ENCODE measurements around the gene LRRC34.

Gene LRRC34, protein sequence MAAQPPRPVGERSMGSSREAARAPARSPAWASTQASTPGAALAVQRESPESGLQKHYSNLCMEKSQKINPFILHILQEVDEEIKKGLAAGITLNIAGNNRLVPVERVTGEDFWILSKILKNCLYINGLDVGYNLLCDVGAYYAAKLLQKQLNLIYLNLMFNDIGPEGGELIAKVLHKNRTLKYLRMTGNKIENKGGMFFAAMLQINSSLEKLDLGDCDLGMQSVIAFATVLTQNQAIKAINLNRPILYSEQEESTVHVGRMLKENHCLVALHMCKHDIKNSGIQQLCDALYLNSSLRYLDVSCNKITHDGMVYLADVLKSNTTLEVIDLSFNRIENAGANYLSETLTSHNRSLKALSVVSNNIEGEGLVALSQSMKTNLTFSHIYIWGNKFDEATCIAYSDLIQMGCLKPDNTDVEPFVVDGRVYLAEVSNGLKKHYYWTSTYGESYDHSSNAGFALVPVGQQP

DNA sequence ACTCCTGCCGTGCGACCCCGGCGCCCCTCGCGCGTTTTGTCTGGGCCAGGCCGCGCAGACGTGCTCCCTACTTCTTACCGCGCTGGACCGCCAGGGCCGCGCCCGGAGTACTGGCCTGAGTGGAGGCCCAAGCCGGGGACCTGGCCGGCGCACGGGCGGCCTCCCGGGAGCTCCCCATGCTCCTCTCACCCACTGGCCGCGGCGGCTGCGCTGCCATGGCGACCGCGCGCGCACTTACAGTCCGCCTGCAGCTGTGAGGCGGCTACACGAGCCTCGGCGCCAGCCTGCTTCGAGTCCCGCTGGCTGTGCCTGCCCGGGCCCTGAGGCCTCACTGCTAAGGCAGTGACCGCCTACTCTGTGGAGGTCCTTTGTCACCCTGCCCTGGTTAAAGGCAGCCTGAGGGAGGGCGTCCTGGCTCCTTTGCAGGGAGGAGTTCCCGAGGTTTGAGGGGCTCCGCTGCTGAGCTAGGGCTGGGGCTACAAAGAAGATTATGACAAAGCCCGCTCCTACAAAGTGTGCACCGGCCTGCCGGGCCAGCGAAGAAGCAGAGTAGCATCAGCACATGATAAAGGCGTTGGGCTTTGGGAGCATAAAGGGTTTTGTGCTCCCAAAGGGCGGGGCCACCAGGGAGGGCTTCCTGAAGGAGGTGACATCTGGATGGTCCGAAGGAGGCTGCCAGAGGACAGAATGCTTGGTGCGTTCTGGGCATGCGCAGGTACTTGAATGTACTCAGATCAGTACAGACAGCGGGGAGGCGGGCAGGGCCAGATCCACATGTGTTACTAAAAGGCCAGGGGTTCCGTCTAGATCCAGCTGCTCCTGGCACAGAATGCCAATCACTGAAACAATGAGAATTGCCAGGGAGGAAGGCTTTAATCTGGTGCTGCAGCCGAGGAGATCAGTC is at the start of gene LRRC34, which contains the start of gene LRRIQ4:
TSS of gene LRRC34 (minus strand) at position 573 of the 904 bp plus-strand sequence. CDS start at position 217, 356 bp downstream.
TSS of gene LRRIQ4 (plus strand) at position 539 of the 904 bp plus-strand sequence. CDS start 9,052 bp downstream, outside the sequence.
- DNase-seq (ENCODE audit: low read depth, low spot score): peak; percentile 85

DNA sequence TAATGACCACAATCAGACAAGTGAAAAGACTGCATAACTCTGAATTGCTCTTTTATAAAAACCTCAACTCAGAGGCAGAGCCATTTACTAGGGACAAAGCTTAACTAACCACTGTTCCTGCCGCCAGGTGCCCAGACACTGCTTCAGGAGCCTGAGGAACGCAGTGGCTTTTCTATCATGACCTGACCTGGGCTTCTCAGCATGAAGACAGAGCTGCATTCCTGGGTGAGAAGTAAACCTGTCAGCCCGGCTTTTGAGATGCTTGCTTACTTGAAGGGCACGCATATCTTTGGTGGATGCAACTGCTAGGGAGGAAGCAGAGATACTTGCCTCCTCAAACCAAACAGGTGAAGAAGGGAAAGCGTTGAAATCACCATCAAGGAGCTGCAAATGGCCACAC is 49.2 kb upstream of the LRRC34 start:
- DNase-seq (ENCODE audit: low read depth, low spot score): no peak

DNA sequence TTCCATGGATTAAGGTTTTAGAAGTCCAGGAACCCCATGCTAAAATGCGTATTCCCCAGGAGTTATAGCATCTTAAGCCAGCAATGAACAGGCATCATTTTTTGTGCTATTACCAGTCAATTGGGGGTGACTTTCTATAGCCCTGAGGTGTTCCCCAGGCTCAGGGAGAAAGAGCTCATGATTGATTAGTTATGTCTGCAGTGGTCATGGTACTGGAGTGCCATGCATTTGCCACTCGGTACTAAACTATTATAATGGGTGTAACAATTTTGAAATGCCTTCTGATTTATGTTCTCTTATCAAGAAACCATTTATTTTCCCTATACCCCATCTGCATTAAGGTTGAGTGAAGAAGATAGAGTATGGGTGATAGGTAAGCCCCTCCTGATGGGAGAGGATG is 45.1 kb upstream of the LRRC34 start:
- DNase-seq (ENCODE audit: low read depth, low spot score): no peak

DNA sequence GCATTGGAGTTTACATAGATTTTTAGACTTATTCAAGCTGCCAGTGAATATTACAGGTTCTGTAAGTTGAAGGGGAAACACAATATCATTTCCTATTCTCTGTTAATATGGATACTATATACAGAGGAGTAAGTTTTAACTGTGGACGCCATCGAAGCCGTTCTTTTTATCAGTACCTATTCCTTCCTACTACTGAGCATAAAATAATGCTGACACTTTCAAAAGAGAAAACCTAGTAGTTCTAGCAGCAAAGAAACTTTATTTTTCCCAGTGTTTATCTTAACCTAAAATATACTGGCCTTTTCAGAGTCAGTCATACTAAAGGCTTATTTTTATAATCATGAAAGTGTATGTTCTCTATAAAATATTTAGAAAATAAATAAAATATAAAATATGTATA is 42.8 kb upstream of the LRRC34 start:
- no peak for DNase-seq (ENCODE audit: low read depth, low spot score)

DNA sequence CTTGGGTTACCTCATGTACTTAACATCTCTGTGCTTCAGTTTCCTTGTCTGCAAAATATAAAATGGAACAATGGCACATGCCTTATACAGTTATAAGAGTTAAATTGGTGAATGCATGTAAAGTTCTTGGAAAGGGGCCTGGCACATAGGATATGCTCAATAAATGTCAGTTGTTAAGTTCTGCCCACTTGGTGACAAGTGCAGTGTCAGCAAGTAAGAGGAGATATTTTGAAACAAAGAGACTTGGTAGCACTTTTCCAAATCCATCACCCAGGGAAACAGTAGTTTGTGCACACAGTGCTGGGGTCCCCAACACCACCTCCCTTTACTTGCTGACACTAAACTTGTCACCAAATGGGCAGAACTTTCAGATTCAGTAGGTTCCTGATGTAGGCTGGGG is 37.9 kb upstream of the LRRC34 start:
- no peak for DNase-seq (ENCODE audit: low read depth, low spot score)

DNA sequence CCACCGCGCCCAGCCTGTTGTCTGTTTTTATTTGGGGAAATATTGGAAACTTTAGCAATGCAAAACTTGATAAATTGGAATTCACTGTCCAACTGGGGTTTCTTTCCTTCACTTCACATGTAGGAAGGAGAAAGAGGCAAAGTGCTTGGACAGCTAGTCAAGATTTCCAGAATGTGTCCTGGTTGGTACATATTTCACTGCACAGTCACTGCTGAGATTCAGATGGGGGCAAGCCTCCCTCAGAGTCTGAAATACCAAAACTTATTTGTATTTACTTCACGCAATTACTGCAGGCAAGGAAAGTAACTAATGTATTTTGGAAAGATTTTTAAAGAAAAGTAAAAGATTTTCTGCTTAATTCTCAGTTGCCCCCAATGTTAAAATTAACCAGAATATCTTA is 36.0 kb upstream of the LRRC34 start:
- peak; percentile 28 for DNase-seq (ENCODE audit: low read depth, low spot score)

DNA sequence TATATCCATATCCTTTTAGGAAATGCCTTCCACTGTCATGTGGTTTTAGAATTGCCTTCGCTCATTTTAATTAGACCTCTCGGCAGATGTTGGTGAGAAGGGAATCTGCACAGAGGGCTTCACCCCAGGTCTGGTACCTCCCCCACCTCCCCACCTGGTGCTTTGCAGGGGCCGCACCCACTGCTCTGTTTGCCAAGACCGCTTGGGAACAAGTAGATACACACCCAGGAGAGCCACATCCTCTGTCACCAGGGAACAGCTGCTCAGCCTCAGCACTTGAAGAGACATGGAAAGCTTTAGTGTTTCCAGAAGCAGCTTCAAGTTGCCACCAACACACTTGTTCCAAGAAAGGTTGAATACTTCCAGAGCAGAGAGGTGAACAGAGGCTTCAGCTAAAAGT is 35.2 kb upstream of the LRRC34 start:
- no peak for DNase-seq (ENCODE audit: low read depth, low spot score)

DNA sequence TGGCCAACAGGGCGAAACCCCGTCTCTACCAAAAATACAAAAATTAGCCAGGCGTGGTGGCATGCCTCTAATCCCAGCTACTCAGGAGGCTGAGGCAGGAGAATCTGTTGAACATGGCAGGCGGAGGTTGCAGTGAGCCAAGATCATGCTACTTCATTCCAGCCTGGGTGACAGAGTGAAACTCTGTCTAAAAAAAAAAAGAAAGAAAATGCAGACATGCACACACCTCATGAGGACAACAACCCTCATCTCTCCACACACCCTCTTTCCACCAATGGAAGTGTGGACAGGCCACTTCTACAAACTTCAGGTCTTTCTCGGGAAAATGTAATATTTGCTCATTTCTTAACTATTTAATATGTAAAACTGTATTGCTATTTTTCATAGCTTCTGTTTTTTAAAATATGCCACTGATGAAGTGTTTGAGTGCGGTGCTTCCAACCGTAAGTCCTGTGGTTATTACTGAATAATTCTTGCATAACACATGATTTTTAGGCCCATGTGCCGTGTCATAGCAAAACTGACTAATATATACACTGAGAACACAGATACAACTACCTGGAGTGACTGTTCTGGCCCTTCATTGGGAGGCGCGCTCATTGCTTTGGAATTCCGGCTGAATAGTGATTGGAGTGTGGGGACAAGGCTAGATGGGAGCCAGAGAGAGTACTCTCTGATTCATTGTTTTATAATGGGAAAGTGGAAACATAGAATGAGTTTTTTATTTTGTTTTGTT is 33.9 kb upstream of the LRRC34 start:
- DNase-seq (ENCODE audit: low read depth, low spot score): peak; percentile 84

DNA sequence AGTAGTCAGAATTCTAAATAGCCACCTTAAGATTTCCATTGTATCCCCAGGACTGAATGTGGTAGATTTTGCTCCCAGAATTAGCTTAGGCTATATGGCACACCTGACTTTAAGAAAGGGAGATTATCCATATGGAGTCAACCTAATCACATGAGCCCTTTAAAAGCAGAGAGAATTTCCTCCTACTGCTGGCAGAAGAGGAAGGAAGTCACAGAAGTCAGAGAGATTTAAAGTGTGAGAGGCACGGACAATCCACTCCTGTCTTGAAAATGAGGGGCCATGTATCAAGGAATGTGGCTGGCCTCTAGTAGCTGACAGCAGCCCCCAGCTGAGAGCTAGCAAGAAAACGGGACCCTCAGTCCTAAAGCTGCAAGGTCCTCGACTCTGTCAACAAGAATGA is 30.3 kb upstream of the LRRC34 start:
- DNase-seq (ENCODE audit: low read depth, low spot score): no peak

DNA sequence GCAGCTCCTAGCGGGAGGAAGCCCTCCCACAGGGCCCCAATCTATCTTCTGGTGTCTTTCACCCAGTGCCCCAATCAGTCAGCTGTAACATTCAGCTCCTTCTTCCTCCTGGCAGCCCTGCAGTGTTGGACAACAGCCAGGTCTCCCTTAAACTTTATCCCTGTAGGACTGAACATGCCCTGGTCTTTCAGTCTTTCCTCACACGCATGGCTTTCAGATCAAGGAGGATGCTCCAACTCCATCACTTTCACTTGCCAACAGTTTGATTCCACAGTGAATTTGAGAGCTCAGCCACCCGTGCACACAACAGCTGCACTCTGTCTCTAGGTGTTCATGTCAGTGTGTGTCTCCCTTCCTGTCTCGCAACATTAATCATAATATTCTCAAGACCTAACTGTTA is 28.5 kb upstream of the LRRC34 start:
- DNase-seq (ENCODE audit: low read depth, low spot score): no peak

DNA sequence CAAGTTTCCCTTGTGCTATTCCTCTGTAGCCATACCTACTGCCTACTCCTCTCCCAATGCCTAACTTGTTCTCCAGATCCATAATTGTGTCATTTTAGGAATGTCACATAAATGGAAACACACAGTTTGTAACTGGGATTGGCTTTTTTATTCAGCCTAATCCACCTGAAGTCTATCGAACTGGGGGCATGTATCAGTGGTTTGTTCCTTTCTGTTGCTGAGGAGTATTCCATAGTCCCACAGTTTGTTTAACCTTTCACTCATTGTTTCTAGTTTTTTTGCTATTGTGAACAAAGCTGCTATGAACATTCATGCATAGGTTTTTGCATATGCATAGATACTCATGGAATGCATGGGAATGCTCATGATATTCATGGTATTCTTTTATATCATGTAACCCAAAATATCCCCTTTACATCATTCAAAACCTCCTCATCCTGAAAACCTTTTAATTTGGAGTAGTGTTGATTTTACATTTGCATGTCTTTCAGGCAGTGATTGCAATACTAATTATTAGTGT is 25.9 kb upstream of the LRRC34 start:
- no peak for DNase-seq (ENCODE audit: low read depth, low spot score)

DNA sequence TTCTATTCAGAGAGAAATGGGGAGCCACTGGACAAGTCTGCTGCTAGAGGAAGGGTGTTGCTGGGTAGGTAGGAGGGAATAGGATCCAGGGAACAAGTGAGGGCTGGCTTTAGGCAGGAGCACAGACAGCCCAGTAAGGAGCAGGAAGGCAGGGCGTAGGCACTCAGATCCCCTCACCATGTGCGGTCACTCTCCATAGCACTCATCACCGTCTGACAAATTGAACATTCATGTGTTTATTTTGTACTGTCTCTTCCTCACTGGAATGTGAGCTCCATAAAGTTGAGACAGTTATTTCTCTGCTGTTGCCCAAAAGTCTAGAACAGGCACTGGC is 24.2 kb upstream of the LRRC34 start:
- DNase-seq (ENCODE audit: low read depth, low spot score): no peak

DNA sequence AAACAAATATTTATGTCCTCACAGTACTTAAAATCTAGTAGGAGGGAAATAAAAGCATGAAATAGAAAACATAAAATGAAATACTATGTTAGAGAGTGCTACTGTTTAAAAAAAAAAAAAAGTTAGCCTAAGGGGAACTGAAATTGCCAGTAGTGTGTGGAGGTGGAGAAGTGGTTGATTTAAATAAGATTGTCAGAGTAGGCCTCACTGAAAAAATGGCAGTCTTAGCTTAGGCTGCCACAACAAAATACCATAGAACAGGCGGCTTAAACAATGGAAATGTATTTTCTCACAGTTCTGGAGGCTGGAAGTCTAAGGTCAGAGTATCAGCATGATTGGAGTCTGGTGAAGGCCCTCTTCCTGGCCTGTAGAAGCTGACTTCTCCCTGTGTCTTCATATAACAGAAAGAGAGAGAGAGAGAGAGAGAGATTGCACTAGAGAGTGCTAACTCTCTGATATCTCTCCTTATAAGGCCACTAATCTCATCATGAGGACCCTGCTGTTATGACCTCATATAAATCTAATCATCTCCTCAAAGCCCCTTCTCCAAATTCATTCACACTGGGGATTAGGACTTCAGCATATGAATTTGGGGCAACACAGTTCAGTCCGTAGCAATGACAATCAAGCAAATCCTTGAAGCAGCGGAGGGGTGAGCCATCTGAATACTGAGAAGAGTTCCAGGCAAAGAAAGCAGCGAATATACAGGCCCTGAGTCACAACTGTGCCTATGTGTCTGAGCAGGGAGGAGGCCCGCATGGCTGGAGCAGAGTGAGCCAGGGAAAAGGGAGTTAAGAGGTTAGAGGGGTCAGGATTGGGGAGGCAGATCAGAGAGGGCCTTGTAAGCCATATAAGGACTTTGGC is 23.6 kb upstream of the LRRC34 start:
- DNase-seq (ENCODE audit: low read depth, low spot score): peak; percentile 43

DNA sequence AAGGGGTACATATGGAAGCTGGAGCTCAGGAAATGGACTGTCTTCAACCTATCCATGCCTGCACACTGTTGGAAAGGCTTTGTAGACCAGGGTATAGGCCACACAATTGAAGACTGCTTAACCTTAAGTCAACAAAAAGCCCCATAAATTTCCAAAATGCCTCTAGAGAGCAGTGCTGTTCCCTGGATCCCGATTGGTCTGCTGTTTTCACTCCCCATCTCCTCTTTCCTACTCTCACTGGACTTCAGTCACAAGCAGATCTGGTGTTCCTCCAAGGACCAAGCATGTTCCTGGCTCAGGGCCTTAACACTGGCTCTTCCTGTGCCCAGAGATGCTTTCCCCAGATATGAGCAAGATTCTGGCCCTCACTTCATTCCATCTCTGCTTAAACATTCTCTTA is 22.8 kb upstream of the LRRC34 start:
- no peak for DNase-seq (ENCODE audit: low read depth, low spot score)

DNA sequence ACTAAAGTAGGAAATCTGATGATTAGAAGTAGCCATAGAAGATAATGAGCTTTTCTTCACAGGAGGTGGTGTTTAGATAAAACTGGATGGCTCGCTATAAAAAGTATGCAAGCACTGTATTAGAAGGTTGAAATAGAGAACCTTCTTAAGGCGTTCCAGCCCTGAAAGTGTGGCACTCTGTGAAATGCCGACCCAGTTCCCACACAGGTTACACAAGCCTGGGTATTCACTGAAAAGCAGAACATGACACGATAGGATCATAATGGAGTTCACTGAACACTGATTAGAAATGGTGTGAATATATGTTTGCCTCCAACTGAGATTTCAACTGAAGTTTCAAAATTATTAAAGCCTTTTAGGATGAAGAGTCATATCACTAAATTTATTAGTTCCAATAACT is 15.0 kb upstream of the LRRC34 start:
- DNase-seq (ENCODE audit: low read depth, low spot score): no peak

DNA sequence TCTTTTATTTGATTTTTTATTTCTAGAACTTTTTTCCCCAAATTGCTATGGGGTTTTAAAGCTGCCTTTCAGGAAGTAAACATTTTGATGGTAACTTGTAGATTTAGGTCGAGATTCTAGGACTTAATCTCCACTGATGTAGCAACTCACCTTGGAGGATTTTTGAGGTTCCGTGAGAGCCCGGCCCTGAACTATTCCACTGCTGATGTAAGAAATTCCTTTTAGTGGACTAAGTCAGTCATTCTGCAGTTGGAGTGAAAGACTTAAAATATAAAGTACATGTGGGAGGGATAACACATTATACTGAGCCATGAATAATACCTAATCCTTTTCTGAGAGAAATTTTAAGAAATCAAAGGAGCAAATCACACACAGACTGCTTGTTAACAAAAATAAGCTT is 12.6 kb upstream of the LRRC34 start:
- DNase-seq (ENCODE audit: low read depth, low spot score): no peak

DNA sequence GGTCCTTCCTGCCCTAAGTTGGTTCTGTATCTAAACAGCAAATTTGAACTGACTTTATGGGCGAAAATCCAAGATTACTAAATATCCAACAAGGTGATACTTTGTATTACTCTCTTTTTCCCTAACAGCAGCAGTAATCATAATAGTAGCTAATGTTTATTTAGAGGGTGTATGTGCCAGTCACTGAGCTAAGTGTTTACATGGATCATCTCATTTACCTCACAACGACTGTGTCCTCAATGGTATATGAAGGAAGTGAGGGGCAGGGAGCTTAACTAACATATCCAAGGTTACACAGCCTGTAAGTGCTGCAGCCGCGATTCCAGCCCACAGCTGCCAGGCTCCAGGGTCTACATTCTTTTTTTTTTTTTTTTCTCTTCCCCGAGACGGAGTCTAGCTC is 10.3 kb upstream of the LRRC34 start:
- DNase-seq (ENCODE audit: low read depth, low spot score): no peak

DNA sequence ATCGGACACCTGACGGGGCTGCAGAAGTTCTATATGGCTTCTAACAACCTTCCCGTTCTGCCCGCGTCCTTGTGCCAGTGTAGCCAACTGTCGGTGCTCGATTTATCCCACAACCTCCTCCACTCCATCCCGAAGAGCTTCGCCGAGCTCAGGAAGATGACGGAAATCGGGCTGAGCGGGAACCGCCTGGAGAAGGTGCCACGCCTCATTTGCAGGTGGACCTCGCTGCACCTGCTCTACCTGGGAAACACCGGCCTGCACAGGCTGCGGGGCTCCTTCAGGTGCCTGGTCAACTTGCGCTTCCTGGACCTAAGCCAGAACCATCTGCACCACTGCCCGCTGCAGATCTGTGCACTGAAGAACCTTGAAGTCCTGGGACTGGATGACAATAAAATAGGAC is 9.8 kb upstream of the LRRC34 start:
- no peak for DNase-seq (ENCODE audit: low read depth, low spot score)

DNA sequence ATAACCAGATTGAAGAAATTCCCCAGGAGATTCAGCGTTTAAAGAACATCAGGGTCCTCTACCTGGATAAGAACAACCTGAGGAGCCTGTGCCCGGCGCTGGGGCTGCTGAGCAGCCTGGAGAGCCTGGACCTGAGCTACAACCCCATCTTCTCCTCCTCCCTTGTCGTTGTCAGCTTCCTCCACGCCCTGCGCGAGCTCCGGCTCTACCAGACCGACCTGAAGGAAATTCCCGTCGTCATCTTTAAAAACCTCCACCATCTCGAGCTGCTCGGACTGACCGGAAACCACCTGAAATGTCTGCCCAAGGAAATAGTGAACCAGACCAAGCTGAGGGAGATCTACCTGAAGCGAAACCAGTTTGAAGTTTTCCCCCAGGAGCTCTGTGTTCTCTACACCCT is 9.4 kb upstream of the LRRC34 start:
- no peak for DNase-seq (ENCODE audit: low read depth, low spot score)

DNA sequence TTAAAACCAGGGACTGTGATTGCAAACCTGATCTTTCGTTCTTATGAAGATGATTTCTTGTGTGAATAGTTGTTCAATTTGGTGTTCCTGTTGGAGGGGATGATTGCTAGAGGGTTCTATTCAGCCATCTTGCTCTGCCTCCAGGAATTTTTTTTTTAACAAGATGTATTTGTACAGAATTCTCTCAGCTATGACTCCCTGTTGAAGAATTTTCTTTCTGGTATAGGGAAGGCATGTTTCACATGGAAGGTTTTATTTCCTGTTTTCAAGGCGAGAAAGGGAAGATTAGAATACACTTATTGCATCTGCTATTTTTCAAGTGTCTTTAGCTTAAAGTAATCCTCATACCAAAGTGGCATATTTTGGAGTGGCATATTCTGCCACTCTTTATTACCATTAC is 5.6 kb upstream of the LRRC34 start:
- DNase-seq (ENCODE audit: low read depth, low spot score): peak; percentile 42
